RWPE2 (cell line): ENCODE data around the gene NEK6.
A peak's percentile ranks its signal among the peaks of the same experiment; 100 is the strongest.

ENCODE experiments used
- ATAC-seq: fragments of 200-7000 bp; cut with Tn5 transposase; 3 replicates; pipeline ENCODE4 v1.9.1; 2021; ENCODE audit warnings: low read depth
- DNase-seq: peaks from one replicate; pipeline ENCODE4 v3.0.0-alpha.2; 2020; ENCODE audit warnings: low spot score
- H3K27ac ChIP-seq: fragments of 450-650 bp; 2 replicates; pipeline ENCODE4 v1.5.1; 2017; ENCODE audit warnings: mild to moderate bottlenecking; ENCODE audit not compliant: poor library complexity, severe bottlenecking
- H3K27me3 ChIP-seq: fragments of 250-450 bp; sonication (Bioruptor Pico); 2 replicates; pipeline ENCODE4 v1.5.1; 2021; ENCODE audit warnings: mild to moderate bottlenecking, moderate library complexity; ENCODE audit not compliant: insufficient read depth, poor library complexity, severe bottlenecking
- H3K36me3 ChIP-seq: fragments of 250-450 bp; sonication (Bioruptor Pico); 2 replicates; pipeline ENCODE4 v1.5.1; 2020; ENCODE audit warnings: low read depth, mild to moderate bottlenecking, moderate library complexity
- H3K4me1 ChIP-seq: fragments of 250-450 bp; sonication (Bioruptor Pico); 2 replicates; pipeline ENCODE4 v1.5.1; 2021; ENCODE audit warnings: mild to moderate bottlenecking, moderate library complexity; ENCODE audit not compliant: insufficient read depth, poor library complexity, severe bottlenecking
- H3K4me3 ChIP-seq: fragments of 250-450 bp; sonication (Bioruptor Pico); 2 replicates; pipeline ENCODE4 v1.5.1; 2021; ENCODE audit warnings: mild to moderate bottlenecking, moderate library complexity; ENCODE audit not compliant: severe bottlenecking
- H3K9me3 ChIP-seq: fragments of 250-450 bp; sonication (Bioruptor Pico); 2 replicates; pipeline ENCODE4 v1.5.1; 2021; ENCODE audit warnings: mild to moderate bottlenecking, moderate library complexity; ENCODE audit not compliant: severe bottlenecking
- CTCF ChIP-seq: fragments of 450-650 bp; IDR thresholded peaks from one replicate; pipeline ENCODE4 v1.5.1; 2017; ENCODE audit warnings: mild to moderate bottlenecking, moderate library complexity; ENCODE audit not compliant: poor library complexity, severe bottlenecking

NEK6 gene

GRCh38 chr9:124370896-124371582, 113.3 kb downstream of the NEK6 start:
- DNase-seq (no peak), ATAC-seq (peak; percentile 40; the same call in 2 of the 3 replicates)
- H3K27ac ChIP-seq: no peak overlapping the region
- no peak overlapping the region for H3K4me3 ChIP-seq
- H3K4me1 ChIP-seq: peaks cover 30% of the 10 kb centered on the region
- no peaks in the 10 kb centered on the region for H3K27me3 ChIP-seq
- no peak for TF ChIP-seq CTCF
- H3K36me3 ChIP-seq: peaks cover 21% of the 10 kb centered on the region
- no peaks in the 10 kb centered on the region for H3K9me3 ChIP-seq

- ATAC-seq (no peak), DNase-seq (no peak)
- Histone ChIP-seq H3K4me1 (peaks cover 20% of the 10 kb centered on the region), H3K27me3 (no peaks in the 10 kb centered on the region), H3K36me3 (peaks cover 24% of the 10 kb centered on the region), H3K9me3 (no peaks in the 10 kb centered on the region), H3K4me3 (no peak overlapping the region), H3K27ac (no peak overlapping the region)
- TF ChIP-seq CTCF: no peak
Measured at GRCh38 chr9:124372038-124372437, 114.3 kb downstream of the NEK6 start.

- Histone ChIP-seq H3K9me3 (no peaks in the 10 kb centered on the region), H3K4me1 (peaks cover 13% of the 10 kb centered on the region), H3K36me3 (peaks cover 24% of the 10 kb centered on the region), H3K27ac (no peak overlapping the region), H3K4me3 (no peak overlapping the region), H3K27me3 (no peaks in the 10 kb centered on the region)
- no peak for TF ChIP-seq CTCF
- no peak for DNase-seq
- no peak for ATAC-seq
Measured at GRCh38 chr9:124373386-124373785, 115.6 kb downstream of the NEK6 start.

- Histone ChIP-seq H3K36me3 (peaks cover 24% of the 10 kb centered on the region), H3K27ac (no peak overlapping the region), H3K4me3 (no peak overlapping the region), H3K27me3 (no peaks in the 10 kb centered on the region), H3K9me3 (no peaks in the 10 kb centered on the region), H3K4me1 (peaks cover 13% of the 10 kb centered on the region)
- no peak for TF ChIP-seq CTCF
- DNase-seq: no peak
- no peak for ATAC-seq
Measured at GRCh38 chr9:124373851-124374250, 116.1 kb downstream of the NEK6 start.

- TF ChIP-seq CTCF: no peak
- Histone ChIP-seq H3K4me1 (peaks cover 13% of the 10 kb centered on the region), H3K4me3 (no peak overlapping the region), H3K36me3 (peaks cover 39% of the 10 kb centered on the region), H3K27me3 (no peaks in the 10 kb centered on the region), H3K27ac (no peak overlapping the region), H3K9me3 (no peaks in the 10 kb centered on the region)
- no peak for ATAC-seq
- no peak for DNase-seq
Measured at GRCh38 chr9:124375726-124376125, 118.0 kb downstream of the NEK6 start.
